ENCODE results near the gene WDR44.
A peak's percentile ranks its signal among the peaks of the same experiment; 100 is the strongest.

WDR44 gene

DNA sequence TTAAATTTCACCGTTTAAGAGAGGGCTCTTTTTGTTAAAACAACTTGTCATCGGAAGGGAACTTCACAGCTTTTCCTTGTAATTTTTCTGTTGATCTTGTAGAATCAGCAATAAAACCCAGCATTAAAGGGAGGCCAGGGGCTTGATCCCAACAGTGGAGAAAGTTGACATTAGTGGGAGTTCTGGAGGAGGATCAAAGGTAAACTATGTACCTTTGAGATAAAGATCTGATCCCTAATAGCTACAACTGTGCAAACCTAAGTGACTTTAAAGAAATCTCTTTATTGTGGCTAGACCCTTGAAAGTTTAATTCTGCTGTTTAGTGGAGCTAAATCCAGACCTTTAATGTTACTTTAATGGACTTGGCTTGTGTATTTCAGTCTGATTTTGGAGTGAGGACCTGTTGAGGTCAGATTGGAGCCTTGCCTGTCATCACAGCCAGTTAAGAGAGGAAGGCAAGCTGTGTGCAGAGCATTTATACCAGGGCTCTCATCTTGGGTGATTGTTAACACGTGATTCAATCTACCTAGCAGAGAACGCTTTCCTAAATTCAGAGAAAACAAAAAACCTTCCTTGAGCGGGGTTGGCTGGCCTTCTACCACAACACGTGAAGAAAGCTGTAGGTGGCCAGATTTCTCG lies 151.4 kb downstream of the WDR44 start:
- H3K27ac ChIP-seq = no peak overlapping the region
- peak overlapping the region; percentile 33 for H3K4me2 ChIP-seq
- H3K36me3 ChIP-seq (ENCODE audit: insufficient read depth) = no peaks in the 10 kb centered on the region
- H3K4me3 ChIP-seq (IDR thresholded peaks at IDR 0.05; ENCODE audit: insufficient read depth, low read depth, low read length) = no peak overlapping the region
- peaks cover 7% of the 10 kb centered on the region for H3K4me1 ChIP-seq (ENCODE audit: low read depth, poor library complexity, severe bottlenecking)
- H2AFZ ChIP-seq (ENCODE audit: low read depth) = peak overlapping the region; percentile 75
- TF ChIP-seq, protein P1, sequence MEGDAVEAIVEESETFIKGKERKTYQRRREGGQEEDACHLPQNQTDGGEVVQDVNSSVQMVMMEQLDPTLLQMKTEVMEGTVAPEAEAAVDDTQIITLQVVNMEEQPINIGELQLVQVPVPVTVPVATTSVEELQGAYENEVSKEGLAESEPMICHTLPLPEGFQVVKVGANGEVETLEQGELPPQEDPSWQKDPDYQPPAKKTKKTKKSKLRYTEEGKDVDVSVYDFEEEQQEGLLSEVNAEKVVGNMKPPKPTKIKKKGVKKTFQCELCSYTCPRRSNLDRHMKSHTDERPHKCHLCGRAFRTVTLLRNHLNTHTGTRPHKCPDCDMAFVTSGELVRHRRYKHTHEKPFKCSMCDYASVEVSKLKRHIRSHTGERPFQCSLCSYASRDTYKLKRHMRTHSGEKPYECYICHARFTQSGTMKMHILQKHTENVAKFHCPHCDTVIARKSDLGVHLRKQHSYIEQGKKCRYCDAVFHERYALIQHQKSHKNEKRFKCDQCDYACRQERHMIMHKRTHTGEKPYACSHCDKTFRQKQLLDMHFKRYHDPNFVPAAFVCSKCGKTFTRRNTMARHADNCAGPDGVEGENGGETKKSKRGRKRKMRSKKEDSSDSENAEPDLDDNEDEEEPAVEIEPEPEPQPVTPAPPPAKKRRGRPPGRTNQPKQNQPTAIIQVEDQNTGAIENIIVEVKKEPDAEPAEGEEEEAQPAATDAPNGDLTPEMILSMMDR (conservative IDR thresholded peaks at IDR 0.05; ENCODE audit: low read depth, low read length) = no peak
- peak overlapping the region; percentile 57; the same call in 1 of the 2 replicates for H3K9ac ChIP-seq
- no peaks in the 10 kb centered on the region for H3K79me2 ChIP-seq (ENCODE audit: insufficient read depth, low read depth)
- H4K20me1 ChIP-seq (ENCODE audit: insufficient read depth) = no peaks in the 10 kb centered on the region
- H3K27me3 ChIP-seq (ENCODE audit: insufficient read depth, low read depth) = no peaks in the 10 kb centered on the region

DNA sequence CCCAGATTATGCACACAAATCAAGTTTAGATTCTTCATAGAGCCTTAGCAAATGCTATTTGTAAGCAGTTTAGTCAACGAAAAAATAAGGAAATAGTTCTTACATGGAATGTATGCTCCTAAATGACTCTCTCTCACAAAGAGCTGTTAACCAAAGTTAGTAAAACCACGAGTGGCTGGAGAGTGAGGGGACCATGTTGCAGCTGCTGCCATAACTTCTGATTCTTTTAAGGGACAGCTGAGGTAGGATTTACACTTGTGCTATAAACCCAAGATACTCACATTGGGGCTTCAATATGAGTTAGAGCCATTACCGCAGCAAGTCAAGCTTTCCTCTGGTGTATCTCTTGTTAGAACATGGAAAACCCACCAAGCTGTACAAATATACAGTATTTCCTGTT lies 152.4 kb downstream of the WDR44 start:
- Histone ChIP-seq H3K4me1 (ENCODE audit: low read depth, poor library complexity, severe bottlenecking) (peaks cover 7% of the 10 kb centered on the region), H2AFZ (ENCODE audit: low read depth) (no peak overlapping the region), H3K27me3 (ENCODE audit: insufficient read depth, low read depth) (no peaks in the 10 kb centered on the region), H4K20me1 (ENCODE audit: insufficient read depth) (no peaks in the 10 kb centered on the region), H3K36me3 (ENCODE audit: insufficient read depth) (no peaks in the 10 kb centered on the region), H3K27ac (no peak overlapping the region), H3K79me2 (ENCODE audit: insufficient read depth, low read depth) (no peaks in the 10 kb centered on the region), H3K4me2 (no peak overlapping the region), H3K4me3 (IDR thresholded peaks at IDR 0.05; ENCODE audit: insufficient read depth, low read depth, low read length) (no peak overlapping the region), H3K9ac (no peak overlapping the region)
- TF ChIP-seq, protein P1 (conservative IDR thresholded peaks at IDR 0.05; ENCODE audit: low read depth, low read length) = no peak

DNA sequence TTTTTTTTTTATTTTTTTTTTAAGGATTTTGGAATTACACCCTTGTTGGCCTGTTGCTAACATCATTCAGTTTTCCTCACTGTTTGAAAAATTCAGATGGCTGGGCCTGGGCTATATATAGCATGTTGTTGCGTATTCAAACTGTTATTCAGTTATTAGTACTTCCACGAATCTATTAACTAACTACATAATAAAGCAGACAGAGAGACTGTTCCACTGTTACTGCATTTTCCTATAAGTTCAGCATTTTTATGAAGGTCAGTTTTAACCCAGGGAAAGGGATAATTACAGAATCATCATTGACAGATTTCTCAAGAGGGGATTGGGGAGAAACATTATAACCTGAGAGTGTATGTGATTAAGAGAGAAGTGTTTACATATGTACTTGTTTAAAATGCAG lies 152.8 kb downstream of the WDR44 start:
- no peak overlapping the region for H3K27ac ChIP-seq
- H3K4me1 ChIP-seq (ENCODE audit: low read depth, poor library complexity, severe bottlenecking) = peaks cover 7% of the 10 kb centered on the region
- H3K27me3 ChIP-seq (ENCODE audit: insufficient read depth, low read depth) = no peaks in the 10 kb centered on the region
- no peaks in the 10 kb centered on the region for H4K20me1 ChIP-seq (ENCODE audit: insufficient read depth)
- no peak overlapping the region for H3K4me3 ChIP-seq (IDR thresholded peaks at IDR 0.05; ENCODE audit: insufficient read depth, low read depth, low read length)
- no peak overlapping the region for H2AFZ ChIP-seq (ENCODE audit: low read depth)
- no peaks in the 10 kb centered on the region for H3K79me2 ChIP-seq (ENCODE audit: insufficient read depth, low read depth)
- no peaks in the 10 kb centered on the region for H3K36me3 ChIP-seq (ENCODE audit: insufficient read depth)
- H3K9ac ChIP-seq = no peak overlapping the region
- no peak overlapping the region for H3K4me2 ChIP-seq
- TF ChIP-seq, protein P1 (conservative IDR thresholded peaks at IDR 0.05; ENCODE audit: low read depth, low read length) = no peak

DNA sequence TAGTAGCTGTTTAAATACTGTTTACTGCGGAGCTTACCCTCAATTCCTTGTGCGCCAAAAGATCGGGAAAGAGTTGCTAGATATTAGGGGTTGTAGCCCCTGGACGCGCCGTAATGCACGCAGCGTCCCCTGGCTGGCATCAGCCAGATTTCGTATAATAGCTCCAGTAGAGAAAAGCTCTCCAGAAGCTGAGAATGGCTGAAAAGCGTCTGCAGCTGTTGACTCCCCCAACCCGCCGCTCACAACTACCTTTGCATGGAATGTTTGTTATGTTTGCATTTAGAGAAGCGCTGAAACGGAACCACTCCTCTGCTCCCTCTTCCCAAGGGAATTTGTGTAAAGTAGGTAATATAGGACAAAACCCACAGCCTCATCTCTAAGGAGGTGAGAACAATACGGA lies 153.4 kb downstream of the WDR44 start:
- Histone ChIP-seq H3K27me3 (ENCODE audit: insufficient read depth, low read depth) (no peaks in the 10 kb centered on the region), H3K79me2 (ENCODE audit: insufficient read depth, low read depth) (no peaks in the 10 kb centered on the region), H3K4me2 (no peak overlapping the region), H3K27ac (no peak overlapping the region), H3K9ac (no peak overlapping the region), H3K36me3 (ENCODE audit: insufficient read depth) (no peaks in the 10 kb centered on the region), H2AFZ (ENCODE audit: low read depth) (no peak overlapping the region), H3K4me1 (ENCODE audit: low read depth, poor library complexity, severe bottlenecking) (peaks cover 7% of the 10 kb centered on the region), H4K20me1 (ENCODE audit: insufficient read depth) (no peaks in the 10 kb centered on the region), H3K4me3 (IDR thresholded peaks at IDR 0.05; ENCODE audit: insufficient read depth, low read depth, low read length) (no peak overlapping the region)
- TF ChIP-seq, protein P1 (conservative IDR thresholded peaks at IDR 0.05; ENCODE audit: low read depth, low read length) = no peak
